B cell (primary cell): ENCODE data around the gene CDK8. TPM values are rescaled to one million over a fixed set of nuclear protein-coding genes. Genes with fewer than 3 reads are reported as not detected.
"Not testable (repeated sequence)": the region's sequence is repeated elsewhere in the genome, so short reads cannot be mapped to it uniquely, and the experiment has no call there.

Experiments used
- ATAC-seq: fragments of 200-7000 bp; cut with Tn5 transposase; one replicate; pipeline ENCODE4 v1.10.0; 2021; ENCODE audit warnings: low read depth, mild to moderate bottlenecking, moderate number of reproducible peaks, moderate library complexity
- CTCF ChIA-PET: fragments of 350-600 bp; sonication (Branson Sonifier 250); formaldehyde crosslinking; loops from one replicate; lab custom pipeline; 2021; ENCODE audit warnings: antibody characterized with exemption, inconsistent platforms; lab: Charles Lee
- POLR2A ChIA-PET: fragments of 350-600 bp; sonication (Branson Sonifier 250); formaldehyde crosslinking; loops from one replicate; lab custom pipeline; 2021; ENCODE audit warnings: antibody characterized with exemption; lab: Charles Lee
- DNase-seq: peaks from one replicate; pipeline ENCODE4 v3.0.0; 2013
- H2AFZ ChIP-seq: 2 replicates; pipeline ENCODE4 v1.6.1; 2012; ENCODE audit warnings: mild to moderate bottlenecking, low read depth, low read length; ENCODE audit not compliant: insufficient read depth, poor library complexity, severe bottlenecking
- H3K27ac ChIP-seq, 2 donors: 1 replicate in 1 of 2; 2 replicates in 1 of 2; pipeline ENCODE4 v1.5.1; 2012 to 2013; ENCODE audit warnings: low read length in 2 of 2, mild to moderate bottlenecking in 2 of 2, moderate library complexity in 1 of 2
- H3K27me3 ChIP-seq, 4 experiments: fragments of 200-600 bp in 1 of 4; sonication (generic) in 1 of 4; replicated peaks in 1 of 4; 1 replicate in 2 of 4; 2 replicates in 2 of 4; pipeline versions ENCODE4 v1.6.1 to v1.7.0; 2013 to 2016; ENCODE audit warnings: low read length in 3 of 4, mild to moderate bottlenecking in 2 of 4, mixed read lengths in 1 of 4, moderate library complexity in 1 of 4; ENCODE audit not compliant: insufficient read depth in 4 of 4, control insufficient read depth in 3 of 4; ENCODE audit errors: control extremely low read depth in 1 of 4
- H3K36me3 ChIP-seq, 2 experiments: replicated peaks in 1 of 2; 1 replicate in 1 of 2; 2 replicates in 1 of 2; pipeline versions ENCODE4 v1.6.1 to v1.7.1; 2013; ENCODE audit warnings: low read length in 1 of 2; ENCODE audit not compliant: insufficient read depth in 2 of 2, control insufficient read depth in 1 of 2; ENCODE audit errors: control extremely low read depth in 1 of 2, extremely low read depth in 1 of 2
- H3K4me1 ChIP-seq, 2 donors: fragments of 200-600 bp in 1 of 2; sonication (generic) in 1 of 2; 1 replicate in 1 of 2; 2 replicates in 1 of 2; pipeline versions ENCODE4 v1.5.1 to v1.6.1; 2013 to 2017; ENCODE audit warnings: low read length in 2 of 2; ENCODE audit not compliant: control insufficient read depth in 2 of 2, insufficient read depth in 2 of 2
- H3K4me2 ChIP-seq: replicated peaks from 2 replicates; pipeline ENCODE3; 2012; ENCODE audit warnings: mild to moderate bottlenecking, low read depth, low read length; ENCODE audit not compliant: poor library complexity, severe bottlenecking
- H3K4me3 ChIP-seq, 5 experiments: fragments of 200-600 bp in 1 of 5; sonication (generic) in 1 of 5; 1 replicate in 3 of 5; 2 replicates in 2 of 5; pipeline versions ENCODE4 v1.5.1 to v1.7.0; 2011 to 2016; ENCODE audit warnings: low read length in 4 of 5, mild to moderate bottlenecking in 4 of 5, low read depth in 2 of 5, control low read depth in 1 of 5, moderate library complexity in 1 of 5; ENCODE audit not compliant: insufficient read depth in 1 of 5; ENCODE audit errors: control extremely low read depth in 1 of 5, extremely low read depth in 1 of 5
- H3K79me2 ChIP-seq: fragments of 200-600 bp; sonication (generic); one replicate; pipeline ENCODE4 v1.6.0; 2016; ENCODE audit warnings: low read length; ENCODE audit not compliant: control insufficient read depth, insufficient read depth
- H3K9ac ChIP-seq: fragments of 200-600 bp; sonication (generic); 2 replicates; pipeline ENCODE4 v1.6.1; 2017; ENCODE audit warnings: mild to moderate bottlenecking, low read length, moderate library complexity
- H3K9me3 ChIP-seq, 3 donors: one replicate each; pipeline versions ENCODE4 v1.6.1 to v1.7.1; 2013; ENCODE audit warnings: low read length in 2 of 3; ENCODE audit not compliant: control insufficient read depth in 2 of 3, insufficient read depth in 1 of 3; ENCODE audit errors: control extremely low read depth in 1 of 3
- H4K20me1 ChIP-seq: 2 replicates; pipeline ENCODE4 v1.6.0; 2012; ENCODE audit warnings: mild to moderate bottlenecking, low read length; ENCODE audit not compliant: insufficient read depth, control insufficient read depth, poor library complexity, severe bottlenecking
- H3K27ac Mint-ChIP-seq: one replicate; pipeline ENCODE4 v1.8.0; 2021; ENCODE audit warnings: mixed read lengths
- H3K27me3 Mint-ChIP-seq: one replicate; pipeline ENCODE4 v1.8.0; 2021; ENCODE audit warnings: mixed read lengths
- H3K4me1 Mint-ChIP-seq: one replicate; pipeline ENCODE4 v1.8.0; 2021; ENCODE audit warnings: mixed read lengths
- H3K4me3 Mint-ChIP-seq: one replicate; pipeline ENCODE4 v1.8.0; 2021; ENCODE audit warnings: mixed read lengths
- H3K9me3 Mint-ChIP-seq: one replicate; pipeline ENCODE4 v1.8.0; 2022; ENCODE audit warnings: mixed read lengths; ENCODE audit not compliant: insufficient read depth
- EZH2 ChIP-seq: IDR thresholded peaks from 2 replicates; pipeline ENCODE4 v1.6.1; 2012; ENCODE audit warnings: borderline replicate concordance, low read depth, mild to moderate bottlenecking, moderate library complexity, low read length; ENCODE audit not compliant: insufficient read depth, poor library complexity, severe bottlenecking
- WGBS: methylation state at CpG from one replicate; pipeline ENCODE4 v1.1.5; 2013; ENCODE audit warnings: missing lambda C conversion rate; ENCODE audit not compliant: insufficient coverage; 5-methylcytosine and 5-hydroxymethylcytosine counted together
- intact Hi-C: fragments of 100-400 bp; cut with micrococcal nuclease; formaldehyde crosslinking; loops from one replicate; pipeline ENCODE4 v1.10.0; 2022
- polyA plus RNA-seq: library from polyadenylated mRNA; depleted of rRNA; stranded (reverse); fragments of >200 nt; gene quantifications from 2 replicates; pipeline ENCODE4 v1.2.3, GENCODE V29; 2012
- total RNA-seq, 2 donors: library from RNA; stranded (reverse); fragments of 120-200 nt in 1 of 2; gene quantifications; 1 replicate in 1 of 2; 2 replicates in 1 of 2; pipeline versions ENCODE4 v1.2.3 to v1.2.4, GENCODE V29; 2013 to 2022
- TF ChIP-seq, protein P1 (sequence below): fragments of 200-600 bp; IDR thresholded peaks from one replicate; pipeline ENCODE4 v1.8.0; 2022; ENCODE audit warnings: antibody characterized with exemption, mild to moderate bottlenecking

CDK8 gene
- total and polyA plus RNA-seq, 2 donors (not counting 1 experiment from before 2014, with no cell fraction given): 10.8 to 13.5 TPM

DNA sequence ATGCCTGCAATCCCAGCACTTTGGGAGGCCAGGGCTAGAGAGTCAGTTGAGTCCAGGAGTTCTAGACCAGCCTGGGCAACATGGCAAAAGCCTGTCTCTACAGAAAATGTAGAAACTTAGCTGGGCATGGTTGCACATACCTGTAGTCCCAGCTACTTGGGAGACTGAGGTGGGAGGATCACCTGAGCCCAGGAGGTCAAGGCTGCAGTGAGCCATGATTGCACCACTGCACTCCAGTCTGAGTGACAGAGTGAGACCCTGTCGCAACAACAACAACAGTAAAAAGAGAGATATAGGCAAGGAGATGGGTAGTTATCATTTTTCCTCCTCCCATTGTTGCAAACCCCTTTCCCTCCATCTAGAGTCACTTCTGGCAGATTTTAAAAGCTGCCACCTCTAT, 62.2 kb downstream of the CDK8 start:
- H3K27me3 Mint-ChIP-seq, H3K4me3 Mint-ChIP-seq, CTCF ChIA-PET, H3K27ac Mint-ChIP-seq, H4K20me1 ChIP-seq, H3K9me3 Mint-ChIP-seq, H3K36me3 ChIP-seq, ATAC-seq, DNase-seq, H3K4me3 ChIP-seq, H3K27me3 ChIP-seq, H3K9ac ChIP-seq, H3K4me1 ChIP-seq, POLR2A ChIA-PET, H3K27ac ChIP-seq, H3K9me3 ChIP-seq, H3K4me2 ChIP-seq, H2AFZ ChIP-seq, intact Hi-C loops: not testable (repeated sequence)
- peaks cover 24% of the 10 kb centered on the region for H3K4me1 Mint-ChIP-seq
- peaks cover 39% of the 10 kb centered on the region for H3K79me2 ChIP-seq
- no CpG with 5 or more reads among the region's 1 CpG for WGBS

GRCh38 chr13:26320766-26321165, 66.8 kb downstream of the CDK8 start:
- H3K4me3 ChIP-seq: no peak overlapping the region
- H3K9me3 ChIP-seq: no peaks in the 10 kb centered on the region
- no peaks in the 10 kb centered on the region for H3K27me3 Mint-ChIP-seq
- no peaks in the 10 kb centered on the region for H3K27me3 ChIP-seq
- H3K4me3 Mint-ChIP-seq: no peak overlapping the region
- H3K9me3 Mint-ChIP-seq: no peaks in the 10 kb centered on the region
- H3K4me1 Mint-ChIP-seq: peaks cover 43% of the 10 kb centered on the region
- H3K36me3 ChIP-seq: no peaks in the 10 kb centered on the region
- H3K27ac Mint-ChIP-seq: no peak overlapping the region
- DNase-seq (no peak), ATAC-seq (no peak)
- peaks cover 4% of the 10 kb centered on the region for H4K20me1 ChIP-seq
- intact Hi-C loops: no loop called here
- H3K9ac ChIP-seq: no peak overlapping the region
- H3K4me2 ChIP-seq: no peak overlapping the region
- H2AFZ ChIP-seq: no peak overlapping the region
- TF ChIP-seq EZH2: no peak
- TF ChIP-seq, protein P1, sequence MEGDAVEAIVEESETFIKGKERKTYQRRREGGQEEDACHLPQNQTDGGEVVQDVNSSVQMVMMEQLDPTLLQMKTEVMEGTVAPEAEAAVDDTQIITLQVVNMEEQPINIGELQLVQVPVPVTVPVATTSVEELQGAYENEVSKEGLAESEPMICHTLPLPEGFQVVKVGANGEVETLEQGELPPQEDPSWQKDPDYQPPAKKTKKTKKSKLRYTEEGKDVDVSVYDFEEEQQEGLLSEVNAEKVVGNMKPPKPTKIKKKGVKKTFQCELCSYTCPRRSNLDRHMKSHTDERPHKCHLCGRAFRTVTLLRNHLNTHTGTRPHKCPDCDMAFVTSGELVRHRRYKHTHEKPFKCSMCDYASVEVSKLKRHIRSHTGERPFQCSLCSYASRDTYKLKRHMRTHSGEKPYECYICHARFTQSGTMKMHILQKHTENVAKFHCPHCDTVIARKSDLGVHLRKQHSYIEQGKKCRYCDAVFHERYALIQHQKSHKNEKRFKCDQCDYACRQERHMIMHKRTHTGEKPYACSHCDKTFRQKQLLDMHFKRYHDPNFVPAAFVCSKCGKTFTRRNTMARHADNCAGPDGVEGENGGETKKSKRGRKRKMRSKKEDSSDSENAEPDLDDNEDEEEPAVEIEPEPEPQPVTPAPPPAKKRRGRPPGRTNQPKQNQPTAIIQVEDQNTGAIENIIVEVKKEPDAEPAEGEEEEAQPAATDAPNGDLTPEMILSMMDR: no peak
- no peak overlapping the region for H3K27ac ChIP-seq
- peaks cover 17% of the 10 kb centered on the region for H3K79me2 ChIP-seq
- ChIA-PET POLR2A (no interaction called here), CTCF (no interaction called here)
- H3K4me1 ChIP-seq: no peaks in the 10 kb centered on the region
